K562 treated with DMSO at 1 percent for 24 hours (cell line): ENCODE results near the gene OR51F1. TPM values are rescaled to one million over a fixed set of nuclear protein-coding genes. Genes with fewer than 3 reads are reported as not detected.

Experiments used
- total RNA-seq: library from RNA; unstranded; fragments of 300-600 nt; gene quantifications from 2 replicates; pipeline ENCODE4 v1.2.3, GENCODE V29; 2022; ENCODE audit warnings: low read depth; ENCODE audit not compliant: insufficient read depth

The OR51F1 gene
- not detected in 2 replicates for total RNA-seq

GRCh38 chr11:4769838-4770237 is at the start of gene OR51F1:
TSS of gene OR51F1 (minus strand) at chr11:4769938. CDS start at chr11:4769938, 0 bp downstream.

GRCh38 chr11:4804280-4804679 is 34.5 kb upstream of the OR51F1 start, which contains the start of gene OR52R1:
TSS of gene OR52R1 (minus strand) at chr11:4804380. CDS start at chr11:4804380, 0 bp downstream.

Other genes starting within 250 kb of the OR51F1 start
- gene OR52M1, start 224.7 kb downstream of the OR51F1 start, total RNA-seq, result not detected in 2 replicates
- gene OR52I2, start 188.2 kb downstream of the OR51F1 start, total RNA-seq, result not detected in 2 replicates
- not detected in 2 replicates for gene OR52I1, start 175.9 kb downstream of the OR51F1 start, total RNA-seq
- 15.0 and 17.3 TPM in 2 replicates for gene TRIM68, start 161.7 kb downstream of the OR51F1 start, total RNA-seq
- gene OR51D1, start 132.5 kb downstream of the OR51F1 start, total RNA-seq, result not detected in 2 replicates
- not detected in 2 replicates for gene OR51E1, start 126.0 kb downstream of the OR51F1 start, total RNA-seq
- gene OR51E2, start 72.1 kb downstream of the OR51F1 start, total RNA-seq, result not detected in 2 replicates
- gene MMP26, start 65.2 kb downstream of the OR51F1 start, total RNA-seq, result not detected in 2 replicates
- not detected in 2 replicates for gene OR52R1, start 34.4 kb upstream of the OR51F1 start, total RNA-seq
- gene OR51F2, start 51.4 kb upstream of the OR51F1 start, total RNA-seq, result not detected in 2 replicates
- gene OR51S1, start 79.3 kb upstream of the OR51F1 start, total RNA-seq, result not detected in 2 replicates
- not detected in 2 replicates for gene OR51T1, start 112.0 kb upstream of the OR51F1 start, total RNA-seq
- gene OR51A7, start 133.8 kb upstream of the OR51F1 start, total RNA-seq, result not detected in 2 replicates
- not detected in 2 replicates for gene OR51G2, start 149.4 kb upstream of the OR51F1 start, total RNA-seq
- not detected in 2 replicates for gene OR51G1, start 154.4 kb upstream of the OR51F1 start, total RNA-seq
- gene OR51A4, start 177.7 kb upstream of the OR51F1 start, total RNA-seq, result not detected in 2 replicates
- not detected in 2 replicates for gene OR51A2, start 185.8 kb upstream of the OR51F1 start, total RNA-seq
- not detected in 2 replicates for gene OR51L1, start 224.9 kb upstream of the OR51F1 start, total RNA-seq